Limb (tissue), 2 donors: ENCODE results near the gene LIN9.
"Not testable (repeated sequence)": the region's sequence is repeated elsewhere in the genome, so short reads cannot be mapped to it uniquely, and the experiment has no call there.

ENCODE experiments used
- DNase-seq, 2 donors: peaks; one replicate each; pipeline ENCODE4 v3.0.0-alpha.2; 2016; ENCODE audit errors: extremely low spot score in 2 of 2

Gene LIN9

GRCh38 chr1:226212545-226212944 is 96.4 kb downstream of the LIN9 start:
- DNase-seq, result no peak

GRCh38 chr1:226211181-226211821 is 97.7 kb downstream of the LIN9 start:
- DNase-seq, result no peak

DNA sequence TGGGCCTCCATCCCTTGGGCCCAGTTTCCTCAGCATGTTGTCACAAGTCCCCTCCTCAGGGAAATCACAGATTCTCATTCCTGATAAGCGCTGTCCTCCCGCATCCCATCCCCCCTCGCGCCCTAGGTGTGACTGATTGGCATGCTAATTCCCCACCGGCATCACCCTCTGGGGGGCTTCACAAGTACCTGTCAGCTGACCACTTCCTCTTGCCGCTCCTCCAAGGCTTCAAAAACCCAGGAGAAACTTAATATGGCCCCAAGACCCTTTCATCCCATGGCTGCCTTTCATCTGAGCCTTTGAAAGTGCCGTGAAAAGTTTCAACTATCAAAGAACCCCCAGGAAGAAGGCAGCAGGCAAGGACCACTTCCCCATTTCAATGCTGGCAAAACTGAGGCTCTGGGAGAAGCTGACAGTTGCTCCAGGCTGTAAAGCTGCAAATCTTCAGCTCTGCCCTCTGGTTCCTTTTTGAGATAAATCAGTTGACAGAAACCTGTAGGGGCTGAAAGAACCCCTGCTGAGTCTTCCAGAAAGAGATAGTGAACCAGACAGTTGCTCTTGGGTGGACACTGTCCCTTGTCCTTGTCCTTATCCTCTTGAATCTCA is 98.3 kb downstream of the LIN9 start:
- no peak for DNase-seq

GRCh38 chr1:226209307-226210059 is 99.5 kb downstream of the LIN9 start:
- no peak for DNase-seq

DNA sequence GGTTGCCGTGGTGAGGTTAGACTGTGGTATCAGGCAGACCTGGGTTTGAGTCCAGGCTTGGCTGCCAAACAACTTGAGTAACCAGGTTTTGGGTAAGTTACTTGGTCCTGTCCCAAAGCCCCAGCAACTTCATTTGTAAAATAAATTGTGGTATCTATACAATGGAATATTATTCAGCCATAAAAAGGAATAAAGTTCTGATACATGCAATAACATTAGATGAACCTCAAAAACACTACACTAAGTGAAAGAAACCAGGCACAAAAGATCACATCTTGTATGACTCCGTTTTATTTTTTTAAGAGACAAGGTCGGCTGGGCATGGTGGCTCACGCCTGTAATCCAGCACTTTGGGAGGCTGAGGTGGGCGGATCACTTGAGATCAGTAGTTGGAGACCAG is 101.9 kb downstream of the LIN9 start:
- DNase-seq, result no peak

DNA sequence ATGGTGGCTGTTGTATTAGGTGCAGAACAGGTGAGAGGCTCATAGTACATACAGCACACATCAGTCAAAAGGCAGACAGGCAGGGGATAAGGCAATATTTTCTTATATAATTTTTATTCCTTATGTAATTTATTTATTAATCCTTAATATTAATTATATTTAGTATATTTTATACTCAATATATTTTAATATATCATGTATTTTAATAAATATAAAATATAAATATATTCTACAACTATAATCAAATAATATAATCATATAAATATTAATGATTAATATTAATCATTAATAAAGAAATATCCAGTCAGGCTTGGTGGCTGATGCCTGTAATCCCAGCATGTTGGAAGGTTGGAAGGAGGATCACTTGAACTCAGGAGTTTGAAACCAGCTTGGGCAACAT is 104.8 kb downstream of the LIN9 start:
- no peak for DNase-seq

DNA sequence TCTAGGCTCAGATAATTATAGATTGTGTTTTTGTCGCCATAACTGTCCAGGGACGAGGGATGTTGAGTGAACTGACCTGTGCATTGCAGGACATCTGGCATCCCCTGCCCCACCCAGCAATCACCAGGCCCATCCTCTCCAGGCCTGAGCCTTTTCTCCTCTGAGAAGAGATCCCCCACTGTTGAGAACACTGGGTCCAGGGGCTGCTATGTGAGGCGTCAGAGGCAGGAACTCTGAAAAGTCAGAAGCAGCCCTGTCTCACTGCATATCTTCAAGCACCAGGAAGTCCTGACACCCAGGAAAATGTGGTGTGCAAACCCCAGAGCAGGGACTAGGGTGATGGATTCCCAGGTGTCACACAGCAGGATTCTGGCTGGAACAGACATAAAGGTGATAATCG is 105.3 kb downstream of the LIN9 start:
- no peak for DNase-seq

DNA sequence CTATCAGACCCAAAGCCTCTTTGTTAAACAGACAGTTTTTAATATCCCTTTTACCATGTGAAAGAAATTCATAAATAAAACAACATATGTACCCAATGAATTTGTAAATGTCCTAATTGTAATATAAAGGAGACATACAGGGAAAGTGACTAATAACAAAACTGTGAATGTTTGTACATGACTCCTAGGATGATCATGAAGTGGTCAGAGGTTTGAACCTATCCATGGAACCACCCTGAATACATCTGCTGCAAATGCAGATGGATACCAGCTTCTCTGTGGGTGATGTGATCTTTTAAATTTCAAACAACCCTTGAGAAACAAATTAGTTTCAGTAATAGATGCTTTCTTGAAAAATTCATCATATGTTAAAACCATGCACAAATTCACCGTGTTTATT is 105.7 kb downstream of the LIN9 start:
- DNase-seq, result no peak

GRCh38 chr1:226202666-226203065 is 106.3 kb downstream of the LIN9 start:
- not testable (repeated sequence) for DNase-seq

DNA sequence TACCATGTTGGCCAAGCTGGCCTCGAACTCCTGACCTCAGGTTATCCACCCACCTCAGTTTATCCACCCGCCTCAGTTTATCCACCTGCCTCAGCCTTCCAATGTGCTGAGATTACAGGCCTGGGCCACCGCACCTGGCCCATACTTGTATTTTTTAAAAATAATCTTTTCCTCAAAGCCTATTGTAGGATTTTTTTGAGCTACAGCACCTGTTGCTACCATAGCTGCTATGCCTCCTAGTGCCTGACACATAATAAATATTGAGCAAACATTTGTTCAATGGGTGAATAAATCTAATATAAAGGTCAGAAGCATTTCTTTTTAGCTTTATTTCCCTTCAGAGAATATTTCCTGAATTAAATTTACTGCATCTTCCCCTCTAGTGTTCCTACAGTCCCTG is 106.7 kb downstream of the LIN9 start:
- no peak for DNase-seq

- no peak for DNase-seq
Measured at GRCh38 chr1:226201029-226201593, 107.9 kb downstream of the LIN9 start.

- DNase-seq, result no peak
Measured at GRCh38 chr1:226199971-226200370, 109.0 kb downstream of the LIN9 start.

GRCh38 chr1:226195144-226195543 is 113.8 kb downstream of the LIN9 start:
- no peak for DNase-seq

DNA sequence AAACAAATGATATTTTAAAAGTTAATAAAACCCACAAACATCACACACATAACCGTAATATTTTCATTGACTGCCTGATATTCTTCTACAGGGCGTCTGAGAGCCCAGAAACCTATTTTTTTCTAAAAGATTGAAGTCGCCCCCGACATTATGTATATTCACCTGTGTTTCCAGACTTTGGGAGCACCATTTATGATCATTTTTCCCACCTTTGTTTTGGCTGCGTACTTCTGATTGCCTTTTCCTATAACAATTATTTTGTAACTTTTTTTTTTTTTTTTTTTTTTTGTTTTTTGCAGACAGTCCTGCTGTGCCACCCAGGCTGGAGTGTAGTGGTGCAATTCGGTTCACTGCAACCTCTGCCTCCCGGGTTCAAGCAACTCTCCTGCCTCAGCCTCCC is 121.6 kb downstream of the LIN9 start:
- DNase-seq, result no peak

DNA sequence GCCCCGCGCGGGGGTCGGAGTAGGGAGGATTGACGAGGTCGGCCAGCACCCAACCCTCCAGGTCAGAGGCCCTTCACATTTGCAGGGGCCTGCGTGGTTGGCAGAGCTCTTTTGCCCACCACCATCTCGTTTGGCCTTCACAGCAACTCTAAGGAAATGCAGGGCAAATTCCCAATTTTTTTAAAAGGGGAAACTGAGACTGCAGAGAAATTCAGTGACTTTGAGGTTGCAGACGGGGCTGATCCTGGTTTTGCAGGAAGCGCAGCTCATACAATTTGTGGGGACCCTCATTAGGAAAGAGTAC is 122.0 kb downstream of the LIN9 start:
- DNase-seq, result no peak

GRCh38 chr1:226186124-226187018 is 122.6 kb downstream of the LIN9 start, which contains the start of gene ACBD3:
TSS of gene ACBD3 (minus strand) at chr1:226186741. CDS start at chr1:226186675, 66 bp downstream.
- DNase-seq, result peak; percentile 92 to 93

GRCh38 chr1:226185141-226186036 is 123.6 kb downstream of the LIN9 start:
- DNase-seq, result no peak

DNA sequence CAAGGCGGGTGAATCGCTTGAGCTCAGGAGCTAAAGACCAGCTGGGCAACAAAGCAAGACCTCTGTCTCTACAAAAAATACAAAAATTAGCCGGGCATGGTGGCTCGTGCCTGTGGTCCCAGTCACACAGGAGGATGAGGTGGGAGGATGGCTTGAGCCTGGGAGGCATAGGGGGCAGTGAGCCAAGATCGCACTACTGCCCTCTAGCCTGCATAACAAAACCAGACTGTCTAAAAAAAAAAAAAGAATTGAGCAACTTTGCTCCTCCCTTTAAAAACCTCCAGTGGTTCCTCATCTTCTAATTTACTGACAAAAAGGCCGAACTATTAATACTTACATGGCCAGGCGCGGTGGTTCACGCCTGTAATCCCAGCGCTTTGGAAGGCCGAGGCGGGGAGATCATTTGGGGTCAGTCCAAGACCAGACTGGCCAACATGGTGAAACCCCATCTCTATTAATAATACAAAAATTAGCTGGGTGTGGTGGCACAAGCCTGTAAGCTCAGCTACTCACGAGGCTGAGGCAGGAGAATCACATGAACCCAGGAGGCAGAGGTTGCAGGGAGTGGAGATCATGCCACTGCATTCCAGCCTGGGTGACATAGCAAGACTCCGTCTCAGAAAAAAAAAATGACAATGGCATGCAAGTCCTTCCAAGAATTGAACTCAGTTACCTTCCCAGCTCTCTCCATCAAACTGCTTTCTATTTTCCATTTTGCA is 126.8 kb downstream of the LIN9 start:
- peak; percentile 13 to 33 for DNase-seq
